Panc1 (cell line): ENCODE results near the gene ZNF502.

ENCODE experiments used
- POLR2AphosphoS5 ChIP-seq: IDR thresholded peaks from 2 replicates; pipeline ENCODE4 v1.6.1; 2012; ENCODE audit warnings: mild to moderate bottlenecking, low read depth, low read length, moderate library complexity
- TF ChIP-seq, protein P1 (sequence below): fragments of 450-650 bp; IDR thresholded peaks from 2 replicates; pipeline ENCODE4 v1.5.1; 2017; ENCODE audit warnings: mild to moderate bottlenecking

GRCh38 chr3:44682182-44682896, 30.1 kb upstream of the ZNF502 start:
- TF ChIP-seq, protein P1, sequence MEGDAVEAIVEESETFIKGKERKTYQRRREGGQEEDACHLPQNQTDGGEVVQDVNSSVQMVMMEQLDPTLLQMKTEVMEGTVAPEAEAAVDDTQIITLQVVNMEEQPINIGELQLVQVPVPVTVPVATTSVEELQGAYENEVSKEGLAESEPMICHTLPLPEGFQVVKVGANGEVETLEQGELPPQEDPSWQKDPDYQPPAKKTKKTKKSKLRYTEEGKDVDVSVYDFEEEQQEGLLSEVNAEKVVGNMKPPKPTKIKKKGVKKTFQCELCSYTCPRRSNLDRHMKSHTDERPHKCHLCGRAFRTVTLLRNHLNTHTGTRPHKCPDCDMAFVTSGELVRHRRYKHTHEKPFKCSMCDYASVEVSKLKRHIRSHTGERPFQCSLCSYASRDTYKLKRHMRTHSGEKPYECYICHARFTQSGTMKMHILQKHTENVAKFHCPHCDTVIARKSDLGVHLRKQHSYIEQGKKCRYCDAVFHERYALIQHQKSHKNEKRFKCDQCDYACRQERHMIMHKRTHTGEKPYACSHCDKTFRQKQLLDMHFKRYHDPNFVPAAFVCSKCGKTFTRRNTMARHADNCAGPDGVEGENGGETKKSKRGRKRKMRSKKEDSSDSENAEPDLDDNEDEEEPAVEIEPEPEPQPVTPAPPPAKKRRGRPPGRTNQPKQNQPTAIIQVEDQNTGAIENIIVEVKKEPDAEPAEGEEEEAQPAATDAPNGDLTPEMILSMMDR, result no peak
- no peak for TF ChIP-seq POLR2AphosphoS5
